ENCODE measurements around the gene ARHGEF39.

The ARHGEF39 gene

GRCh38 chr9:35691334-35691650, 26.3 kb upstream of the ARHGEF39 start:
- no peak for DNase-seq (ENCODE audit: low read depth in 2 of 2)

- DNase-seq (ENCODE audit: low read depth in 2 of 2), result peak in 1 of 2 donors; percentile 36
Measured at GRCh38 chr9:35690614-35691333, 25.8 kb upstream of the ARHGEF39 start.

GRCh38 chr9:35690294-35690613, 25.3 kb upstream of the ARHGEF39 start:
- no peak for DNase-seq (ENCODE audit: low read depth in 2 of 2)

GRCh38 chr9:35689542-35690293, 24.7 kb upstream of the ARHGEF39 start, which contains the start of gene TPM2:
TPM2 (minus strand) TSS chr9:35689925; CDS start chr9:35689817, 108 bp downstream.
- no peak for DNase-seq (ENCODE audit: low read depth in 2 of 2)

DNA sequence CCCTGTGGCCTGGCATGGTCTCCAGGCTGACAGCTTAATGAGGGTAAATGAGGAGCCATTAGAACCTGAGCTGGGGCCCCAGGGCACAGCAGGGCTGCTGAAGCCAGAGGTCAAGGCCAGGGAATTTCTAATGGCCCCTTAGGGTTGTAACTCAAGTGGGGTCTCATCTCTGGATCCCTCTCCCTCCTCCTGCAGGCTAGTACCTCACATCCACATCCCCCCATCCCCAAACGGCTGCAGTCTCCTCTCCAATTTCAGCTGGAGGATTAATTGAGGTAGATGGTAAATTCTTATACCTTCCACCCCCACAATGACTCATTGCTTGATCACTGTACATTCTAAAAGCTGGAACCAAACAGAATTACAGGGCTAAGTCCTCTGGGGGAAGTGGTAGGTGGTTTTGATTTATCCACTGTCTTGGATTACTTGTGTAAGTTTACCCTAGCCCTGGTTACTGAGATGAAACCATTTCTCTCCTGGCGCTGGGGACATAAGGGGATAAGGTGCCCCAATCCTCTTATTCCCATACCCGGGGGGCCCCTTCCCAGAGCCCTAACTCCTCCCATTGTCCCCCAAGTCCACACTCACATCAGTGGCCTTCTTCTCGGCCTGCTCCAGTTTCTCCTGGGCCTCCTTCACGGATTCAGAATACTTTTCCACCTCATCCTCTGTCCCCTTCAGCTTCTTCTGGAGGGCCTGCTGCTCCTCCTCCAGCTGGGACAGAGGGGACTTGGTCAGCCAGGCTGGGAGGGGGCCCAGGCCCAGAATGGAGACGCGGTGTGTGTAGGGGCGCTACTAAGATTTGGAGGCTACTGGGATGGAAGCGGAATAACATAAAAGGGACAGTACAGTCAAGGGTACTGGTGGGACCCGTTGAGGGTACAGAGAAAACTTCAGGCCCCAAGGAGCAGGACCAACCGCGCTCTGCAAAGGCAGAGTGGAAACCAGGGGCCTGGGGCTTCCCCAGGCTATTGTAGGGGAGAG, 23.9 kb upstream of the ARHGEF39 start:
- no peak for DNase-seq (ENCODE audit: low read depth in 2 of 2)

GRCh38 chr9:35687972-35688557, 23.1 kb upstream of the ARHGEF39 start:
- DNase-seq (ENCODE audit: low read depth in 2 of 2), result no peak

DNA sequence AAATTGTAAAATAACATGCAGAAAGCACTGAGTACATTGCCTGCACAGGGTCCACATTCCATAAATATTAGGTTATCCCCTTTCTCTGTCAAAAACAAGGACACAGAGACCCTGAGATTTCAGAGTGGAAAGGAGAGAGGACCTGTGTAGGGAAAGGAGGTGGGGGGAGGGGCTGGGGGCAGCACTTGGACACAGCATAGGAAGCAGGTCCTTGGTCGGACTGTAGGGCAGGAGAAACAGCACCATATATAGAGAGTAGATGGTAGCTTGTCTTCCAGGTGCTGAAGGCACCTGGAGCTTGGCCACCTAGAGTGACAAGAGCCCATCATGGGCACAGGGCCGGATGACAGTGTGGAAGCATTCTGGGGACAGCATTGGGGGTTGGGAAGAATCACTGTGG, 22.3 kb upstream of the ARHGEF39 start:
- DNase-seq (ENCODE audit: low read depth in 2 of 2), result no peak

DNA sequence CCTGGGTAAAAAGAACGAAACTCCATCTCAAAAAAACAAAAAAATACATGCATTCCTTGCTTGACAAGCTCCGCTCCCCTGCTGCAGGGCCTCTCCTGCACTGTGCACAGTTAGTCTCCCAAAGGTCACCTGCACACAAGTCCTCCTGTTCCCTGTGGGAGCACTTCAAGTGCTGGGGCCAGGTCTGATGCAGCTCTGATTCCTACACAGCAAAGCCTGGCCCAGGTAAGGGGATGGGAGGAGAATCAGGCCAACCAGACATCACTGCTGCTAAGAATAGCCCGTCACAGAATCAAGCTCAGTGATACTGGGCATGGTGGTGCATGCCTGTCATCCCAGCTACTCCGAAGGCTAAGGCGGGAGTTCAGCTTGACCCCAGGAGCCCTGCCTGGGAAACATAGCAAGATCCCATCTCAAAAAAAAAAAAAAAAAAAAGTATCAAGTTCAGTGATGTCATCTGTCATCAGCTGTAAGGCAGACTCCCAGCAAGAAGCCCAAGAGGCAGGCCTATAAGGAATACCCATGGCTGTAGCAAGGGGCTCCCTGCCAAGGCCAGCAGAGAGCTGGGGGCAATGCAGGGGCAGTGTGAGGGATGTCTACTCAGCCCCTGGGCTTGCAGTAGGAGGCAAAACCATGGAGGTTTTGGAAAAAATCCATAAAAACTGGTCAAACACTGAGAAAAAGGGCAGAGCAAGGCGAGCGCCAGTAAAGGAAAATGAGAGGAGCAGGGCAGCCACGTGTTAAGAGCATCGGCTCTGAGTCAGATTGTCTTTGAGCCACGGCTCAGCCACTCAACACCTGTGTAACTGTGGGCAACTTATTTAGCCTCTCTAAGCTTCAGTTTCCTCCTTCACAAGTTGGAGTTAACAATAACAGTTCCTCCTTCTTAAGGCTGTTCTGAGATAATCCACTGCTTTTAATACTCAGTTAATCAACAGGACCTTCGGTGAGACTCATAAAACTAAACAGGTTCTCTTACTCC, 21.5 kb upstream of the ARHGEF39 start:
- DNase-seq (ENCODE audit: low read depth in 2 of 2), result no peak

DNA sequence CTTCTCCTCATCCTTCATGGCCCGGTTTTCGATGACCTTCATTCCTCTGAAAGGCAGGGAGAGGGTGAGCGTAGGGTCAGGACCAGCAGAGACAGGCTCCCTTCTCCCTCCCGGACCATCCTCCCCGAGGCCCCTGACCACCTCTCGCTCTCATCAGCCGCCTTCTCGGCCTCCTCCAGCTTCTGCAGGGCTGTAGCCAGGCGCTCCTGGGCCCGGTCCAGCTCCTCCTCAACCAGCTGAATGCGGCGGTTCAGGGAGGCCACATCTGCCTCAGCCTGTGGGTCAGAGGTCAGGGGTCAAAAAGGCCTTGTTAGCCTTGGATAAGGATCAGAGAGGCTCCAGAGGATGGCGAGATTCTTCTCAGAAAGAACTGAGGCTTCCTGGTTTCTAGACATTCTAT, 20.5 kb upstream of the ARHGEF39 start:
- no peak for DNase-seq (ENCODE audit: low read depth in 2 of 2)

DNA sequence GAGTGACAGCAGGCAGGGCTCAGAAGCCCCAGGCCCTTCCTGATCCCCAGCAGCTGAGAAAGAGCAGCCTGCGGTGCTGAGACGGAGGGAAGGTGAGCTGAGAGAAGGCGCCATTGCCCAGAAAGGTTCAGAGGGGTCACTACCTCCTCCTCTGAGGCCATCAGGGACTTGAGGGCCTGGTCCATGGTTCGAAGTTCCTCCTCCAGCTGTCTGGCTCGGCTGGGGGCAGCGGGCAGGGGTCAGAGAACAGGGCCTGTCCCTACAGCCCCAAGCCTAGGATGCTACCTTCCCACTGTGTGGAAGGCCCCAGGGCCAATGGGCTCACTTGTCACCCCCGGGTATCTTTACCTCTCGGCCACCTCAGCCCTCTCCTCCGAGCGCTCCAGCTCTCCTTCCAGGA, 19.9 kb upstream of the ARHGEF39 start:
- DNase-seq (ENCODE audit: low read depth in 2 of 2), result no peak

GRCh38 chr9:35683323-35683722, 18.3 kb upstream of the ARHGEF39 start:
- no peak for DNase-seq (ENCODE audit: low read depth in 2 of 2)

- DNase-seq (ENCODE audit: low read depth in 2 of 2), result no peak
Measured at GRCh38 chr9:35682520-35683315, 17.7 kb upstream of the ARHGEF39 start.

DNA sequence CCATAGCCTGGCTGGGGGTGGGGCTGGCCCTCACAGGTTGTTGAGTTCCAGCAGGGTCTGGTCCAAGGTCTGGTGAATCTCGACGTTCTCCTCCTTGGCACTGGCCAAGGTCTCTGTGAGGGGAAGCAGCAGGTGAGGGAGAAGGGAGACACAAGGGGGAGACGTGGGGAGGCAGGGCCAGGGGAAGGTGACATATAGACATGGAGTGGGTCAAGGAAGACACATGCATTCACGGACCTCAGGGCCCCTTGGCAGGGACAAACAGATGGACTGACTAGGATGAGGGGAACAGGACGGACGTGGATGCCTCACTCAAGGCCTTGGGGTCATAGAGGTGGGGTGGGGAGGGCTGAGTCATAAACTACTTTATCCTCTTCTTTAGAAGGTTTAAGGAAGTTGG, 17.1 kb upstream of the ARHGEF39 start:
- DNase-seq (ENCODE audit: low read depth in 2 of 2), result no peak

- no peak for DNase-seq (ENCODE audit: low read depth in 2 of 2)
Measured at GRCh38 chr9:35681341-35682002, 16.5 kb upstream of the ARHGEF39 start.

GRCh38 chr9:35680331-35681105, 15.5 kb upstream of the ARHGEF39 start:
- no peak for DNase-seq (ENCODE audit: low read depth in 2 of 2)

- no peak for DNase-seq (ENCODE audit: low read depth in 2 of 2)
Measured at GRCh38 chr9:35679766-35680330, 14.9 kb upstream of the ARHGEF39 start.

GRCh38 chr9:35679091-35679490, 14.1 kb upstream of the ARHGEF39 start:
- DNase-seq (ENCODE audit: low read depth in 2 of 2), result no peak

- DNase-seq (ENCODE audit: low read depth in 2 of 2), result no peak
Measured at GRCh38 chr9:35675732-35676392, 10.9 kb upstream of the ARHGEF39 start.

Measured in stimulated activated CD4-positive, alpha-beta T cell treated with anti-CD3 and anti-CD28 coated beads, Interleukin-1b, Interleukin-23, amount 100 ng/mL, for 4 hours (primary cell).